ENCODE measurements around the gene AAR2. TPM values are rescaled to one million over a fixed set of nuclear protein-coding genes. Genes with fewer than 3 reads are reported as not detected.

The AAR2 gene
- total and polyA plus RNA-seq, 4 donors: 14.1 to 17.9 (median 17.4) TPM

- no peaks in the 10 kb centered on the region for H3K27me3 ChIP-seq (ENCODE audit: control insufficient read depth in 4 of 4, insufficient read depth in 4 of 4, low read length in 3 of 4)
- TF ChIP-seq RAD21 (IDR thresholded peaks at IDR 0.05) (no peak), SP1 (IDR thresholded peaks at IDR 0.05) (no peak), RXRA (IDR thresholded peaks at IDR 0.05) (no peak), FOXA2 (IDR thresholded peaks at IDR 0.05) (no peak), HNF4G (IDR thresholded peaks at IDR 0.05) (no peak), TAF1 (conservative IDR thresholded peaks at IDR 0.05) (no peak), REST (IDR thresholded peaks at IDR 0.05) (no peak)
- TF ChIP-seq, protein P1, sequence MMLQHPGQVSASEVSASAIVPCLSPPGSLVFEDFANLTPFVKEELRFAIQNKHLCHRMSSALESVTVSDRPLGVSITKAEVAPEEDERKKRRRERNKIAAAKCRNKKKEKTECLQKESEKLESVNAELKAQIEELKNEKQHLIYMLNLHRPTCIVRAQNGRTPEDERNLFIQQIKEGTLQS (IDR thresholded peaks at IDR 0.05): no peak
- TF ChIP-seq, protein P2, sequence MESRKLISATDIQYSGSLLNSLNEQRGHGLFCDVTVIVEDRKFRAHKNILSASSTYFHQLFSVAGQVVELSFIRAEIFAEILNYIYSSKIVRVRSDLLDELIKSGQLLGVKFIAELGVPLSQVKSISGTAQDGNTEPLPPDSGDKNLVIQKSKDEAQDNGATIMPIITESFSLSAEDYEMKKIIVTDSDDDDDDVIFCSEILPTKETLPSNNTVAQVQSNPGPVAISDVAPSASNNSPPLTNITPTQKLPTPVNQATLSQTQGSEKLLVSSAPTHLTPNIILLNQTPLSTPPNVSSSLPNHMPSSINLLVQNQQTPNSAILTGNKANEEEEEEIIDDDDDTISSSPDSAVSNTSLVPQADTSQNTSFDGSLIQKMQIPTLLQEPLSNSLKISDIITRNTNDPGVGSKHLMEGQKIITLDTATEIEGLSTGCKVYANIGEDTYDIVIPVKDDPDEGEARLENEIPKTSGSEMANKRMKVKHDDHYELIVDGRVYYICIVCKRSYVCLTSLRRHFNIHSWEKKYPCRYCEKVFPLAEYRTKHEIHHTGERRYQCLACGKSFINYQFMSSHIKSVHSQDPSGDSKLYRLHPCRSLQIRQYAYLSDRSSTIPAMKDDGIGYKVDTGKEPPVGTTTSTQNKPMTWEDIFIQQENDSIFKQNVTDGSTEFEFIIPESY (IDR thresholded peaks at IDR 0.05): no peak
- TF ChIP-seq, protein P3, sequence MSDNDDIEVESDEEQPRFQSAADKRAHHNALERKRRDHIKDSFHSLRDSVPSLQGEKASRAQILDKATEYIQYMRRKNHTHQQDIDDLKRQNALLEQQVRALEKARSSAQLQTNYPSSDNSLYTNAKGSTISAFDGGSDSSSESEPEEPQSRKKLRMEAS (IDR thresholded peaks at IDR 0.05): no peak
- TF ChIP-seq, protein P4, sequence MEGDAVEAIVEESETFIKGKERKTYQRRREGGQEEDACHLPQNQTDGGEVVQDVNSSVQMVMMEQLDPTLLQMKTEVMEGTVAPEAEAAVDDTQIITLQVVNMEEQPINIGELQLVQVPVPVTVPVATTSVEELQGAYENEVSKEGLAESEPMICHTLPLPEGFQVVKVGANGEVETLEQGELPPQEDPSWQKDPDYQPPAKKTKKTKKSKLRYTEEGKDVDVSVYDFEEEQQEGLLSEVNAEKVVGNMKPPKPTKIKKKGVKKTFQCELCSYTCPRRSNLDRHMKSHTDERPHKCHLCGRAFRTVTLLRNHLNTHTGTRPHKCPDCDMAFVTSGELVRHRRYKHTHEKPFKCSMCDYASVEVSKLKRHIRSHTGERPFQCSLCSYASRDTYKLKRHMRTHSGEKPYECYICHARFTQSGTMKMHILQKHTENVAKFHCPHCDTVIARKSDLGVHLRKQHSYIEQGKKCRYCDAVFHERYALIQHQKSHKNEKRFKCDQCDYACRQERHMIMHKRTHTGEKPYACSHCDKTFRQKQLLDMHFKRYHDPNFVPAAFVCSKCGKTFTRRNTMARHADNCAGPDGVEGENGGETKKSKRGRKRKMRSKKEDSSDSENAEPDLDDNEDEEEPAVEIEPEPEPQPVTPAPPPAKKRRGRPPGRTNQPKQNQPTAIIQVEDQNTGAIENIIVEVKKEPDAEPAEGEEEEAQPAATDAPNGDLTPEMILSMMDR (IDR thresholded peaks at IDR 0.05; ENCODE audit: low read depth, low read length, missing input control): no peak
- no peak overlapping the region for H3K27ac ChIP-seq (ENCODE audit: low read depth in 1 of 2, low read length in 2 of 2)
- WGBS: 95% methylated on average over 4 of the region's 4 CpGs
- H3K9ac ChIP-seq (ENCODE audit: low read depth in 1 of 2, low read length in 2 of 2): no peak overlapping the region
- H3K9me3 ChIP-seq (ENCODE audit: control insufficient read depth in 4 of 4, low read length in 3 of 4): no peaks in the 10 kb centered on the region
- peaks cover 11 to 71% (median 45%) of the 10 kb centered on the region in 4 donors for H3K36me3 ChIP-seq (ENCODE audit: control insufficient read depth in 4 of 4, insufficient read depth in 3 of 4, low read depth in 1 of 4, low read length in 3 of 4)
- DNase-seq (ENCODE audit: low spot score): no peak
- no peak overlapping the region for H3K4me3 ChIP-seq (ENCODE audit: low read depth in 1 of 3, low read length in 3 of 3)
- no peaks in the 10 kb centered on the region for H3K4me1 ChIP-seq (ENCODE audit: control insufficient read depth in 4 of 4, insufficient read depth in 4 of 4, low read length in 3 of 4)
Measured at GRCh38 chr20:36248836-36249235, 12.6 kb downstream of the AAR2 start.

DNA sequence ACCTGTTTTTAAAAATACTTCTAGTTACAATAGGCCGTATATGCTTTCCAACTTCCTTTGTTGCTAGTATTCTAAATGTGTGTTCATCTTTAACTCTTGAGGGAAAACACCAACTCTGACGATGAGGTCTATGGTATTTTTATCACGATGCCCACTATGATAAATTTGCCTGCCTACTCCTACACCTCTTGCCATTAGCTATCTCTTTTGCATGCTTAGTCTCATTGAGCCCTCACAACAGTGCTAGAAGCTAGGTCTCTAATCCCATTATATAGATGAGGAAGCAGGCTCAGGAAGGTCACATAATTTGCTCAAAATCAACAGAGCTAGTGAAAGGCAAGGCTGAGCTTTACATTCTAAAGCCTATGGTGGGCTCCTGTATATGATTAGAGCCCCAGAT is 13.2 kb downstream of the AAR2 start:
- no peak overlapping the region for H3K9ac ChIP-seq (ENCODE audit: low read depth in 1 of 2, low read length in 2 of 2)
- no peaks in the 10 kb centered on the region for H3K27me3 ChIP-seq (ENCODE audit: control insufficient read depth in 4 of 4, insufficient read depth in 4 of 4, low read length in 3 of 4)
- H3K27ac ChIP-seq (ENCODE audit: low read depth in 1 of 2, low read length in 2 of 2): no peak overlapping the region
- H3K9me3 ChIP-seq (ENCODE audit: control insufficient read depth in 4 of 4, low read length in 3 of 4): no peaks in the 10 kb centered on the region
- H3K36me3 ChIP-seq (ENCODE audit: control insufficient read depth in 4 of 4, insufficient read depth in 3 of 4, low read depth in 1 of 4, low read length in 3 of 4): peaks cover 11 to 65% (median 40%) of the 10 kb centered on the region in 4 donors
- no peak overlapping the region for H3K4me3 ChIP-seq (ENCODE audit: low read depth in 1 of 3, low read length in 3 of 3)
- no peaks in the 10 kb centered on the region for H3K4me1 ChIP-seq (ENCODE audit: control insufficient read depth in 4 of 4, insufficient read depth in 4 of 4, low read length in 3 of 4)
- 86% methylated on average over 3 of the region's 3 CpGs for WGBS
- TF ChIP-seq NR2F2 (IDR thresholded peaks at IDR 0.05) (no peak), HNF4A (conservative IDR thresholded peaks at IDR 0.05) (no peak), FOXA1 (IDR thresholded peaks at IDR 0.05) (no peak), RXRA (IDR thresholded peaks at IDR 0.05) (no peak), FOXA2 (IDR thresholded peaks at IDR 0.05) (no peak), JUND (IDR thresholded peaks at IDR 0.05) (no peak), EGR1 (IDR thresholded peaks at IDR 0.05; ENCODE audit: low read depth in 2 of 2) (no peak), GABPA (IDR thresholded peaks at IDR 0.05 in 1 of 2, conservative IDR thresholded peaks at IDR 0.05 in 1 of 2) (no peak), HNF4G (IDR thresholded peaks at IDR 0.05) (no peak), SP1 (IDR thresholded peaks at IDR 0.05) (no peak), YY1 (IDR thresholded peaks at IDR 0.05) (no peak), TAF1 (conservative IDR thresholded peaks at IDR 0.05) (no peak)
- TF ChIP-seq, protein P2 (IDR thresholded peaks at IDR 0.05): no peak
- TF ChIP-seq, protein P4 (IDR thresholded peaks at IDR 0.05; ENCODE audit: low read depth, low read length, missing input control): no peak
- TF ChIP-seq, protein P3 (IDR thresholded peaks at IDR 0.05): no peak
- TF ChIP-seq, protein P1 (IDR thresholded peaks at IDR 0.05): no peak
- DNase-seq (ENCODE audit: low spot score): no peak
